Measurements from ENCODE around the gene IGFN1. TPM values are rescaled to one million over a fixed set of nuclear protein-coding genes. Genes with fewer than 3 reads are reported as not detected.

IGFN1 gene
- total and polyA plus RNA-seq, 4 donors = 0.03 to 0.14 (median 0.08) TPM; not detected in 1

- TF ChIP-seq HNF4A (conservative IDR thresholded peaks at IDR 0.05) = no peak
- TF ChIP-seq, protein P1, sequence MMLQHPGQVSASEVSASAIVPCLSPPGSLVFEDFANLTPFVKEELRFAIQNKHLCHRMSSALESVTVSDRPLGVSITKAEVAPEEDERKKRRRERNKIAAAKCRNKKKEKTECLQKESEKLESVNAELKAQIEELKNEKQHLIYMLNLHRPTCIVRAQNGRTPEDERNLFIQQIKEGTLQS (IDR thresholded peaks at IDR 0.05) = no peak
- TF ChIP-seq YY1 (IDR thresholded peaks at IDR 0.05) = no peak
- no peak for TF ChIP-seq FOXA2 (IDR thresholded peaks at IDR 0.05)
- TF ChIP-seq HNF4G (IDR thresholded peaks at IDR 0.05) = no peak
- no peak for TF ChIP-seq RXRA (IDR thresholded peaks at IDR 0.05)
- TF ChIP-seq REST (IDR thresholded peaks at IDR 0.05) = no peak
- TF ChIP-seq NR2F2 (IDR thresholded peaks at IDR 0.05) = no peak
- TF ChIP-seq, protein P2, sequence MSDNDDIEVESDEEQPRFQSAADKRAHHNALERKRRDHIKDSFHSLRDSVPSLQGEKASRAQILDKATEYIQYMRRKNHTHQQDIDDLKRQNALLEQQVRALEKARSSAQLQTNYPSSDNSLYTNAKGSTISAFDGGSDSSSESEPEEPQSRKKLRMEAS (IDR thresholded peaks at IDR 0.05) = no peak
- no peak for TF ChIP-seq CTCF (IDR thresholded peaks at IDR 0.05; ENCODE audit: low read depth, low read length, missing input control)
- no peak for TF ChIP-seq SP1 (IDR thresholded peaks at IDR 0.05)
- TF ChIP-seq GABPA (IDR thresholded peaks at IDR 0.05 in 1 of 2, conservative IDR thresholded peaks at IDR 0.05 in 1 of 2) = no peak
- TF ChIP-seq TAF1 (conservative IDR thresholded peaks at IDR 0.05) = no peak
- Histone ChIP-seq H3K36me3 (ENCODE audit: control insufficient read depth in 4 of 4, insufficient read depth in 3 of 4, low read depth in 1 of 4, low read length in 3 of 4) (peaks cover 2 to 68% (median 18%) of the 10 kb centered on the region in 4 donors), H3K4me3 (ENCODE audit: low read depth in 1 of 3, low read length in 3 of 3) (no peak overlapping the region), H3K27ac (ENCODE audit: low read depth in 1 of 2, low read length in 2 of 2) (no peak overlapping the region), H3K4me1 (ENCODE audit: control insufficient read depth in 4 of 4, insufficient read depth in 4 of 4, low read length in 3 of 4) (no peaks in the 10 kb centered on the region), H3K9me3 (ENCODE audit: control insufficient read depth in 4 of 4, low read length in 3 of 4) (no peaks in the 10 kb centered on the region), H3K9ac (ENCODE audit: low read depth in 1 of 2, low read length in 2 of 2) (no peak overlapping the region), H3K27me3 (ENCODE audit: control insufficient read depth in 4 of 4, insufficient read depth in 4 of 4, low read length in 3 of 4) (no peaks in the 10 kb centered on the region)
- no peak for DNase-seq (ENCODE audit: low spot score)
- WGBS = 92% methylated on average over 5 of the region's 5 CpGs
These were observed 49.2 kb upstream of the IGFN1 start for GRCh38 chr1:201141418-201141817.

DNA sequence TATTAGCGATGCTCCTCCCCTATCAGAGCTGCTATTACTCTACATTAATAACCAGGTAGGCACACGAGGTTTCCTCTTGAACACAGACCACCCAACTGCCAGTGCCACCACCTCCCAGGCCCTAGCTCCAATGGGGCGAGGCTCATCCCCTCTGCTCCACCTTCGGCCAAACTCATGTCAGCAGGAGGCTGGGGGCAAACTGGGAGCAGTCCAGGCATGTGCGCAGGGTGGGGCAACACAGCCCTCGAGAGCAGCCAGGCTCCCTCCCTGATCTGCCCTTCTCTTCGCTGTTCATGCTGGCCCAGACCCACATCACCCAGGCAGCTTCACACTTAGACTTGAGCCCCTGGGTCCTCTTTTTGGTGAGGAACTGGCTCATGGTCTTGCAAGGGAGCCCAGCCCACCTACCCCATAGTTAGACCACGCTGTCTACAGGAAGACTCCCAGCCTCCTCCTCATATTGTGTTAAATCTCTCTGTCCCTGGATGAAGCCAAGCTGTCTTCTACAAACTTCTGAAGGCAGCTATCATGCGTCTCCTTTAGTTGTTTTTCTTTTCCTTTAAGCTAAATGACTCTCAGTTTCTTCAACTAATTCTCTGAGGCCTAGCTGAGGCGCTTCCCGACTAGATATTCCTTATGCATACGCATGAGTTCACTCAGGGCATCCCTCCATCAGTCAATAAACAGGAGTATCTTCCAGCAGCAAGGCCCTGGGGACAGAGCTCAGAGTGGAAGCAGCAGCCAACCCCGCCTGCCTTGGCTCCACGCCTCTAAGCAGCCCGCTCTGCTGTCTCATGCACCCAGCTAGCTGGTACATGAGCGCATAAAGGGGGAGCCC is 48.4 kb upstream of the IGFN1 start:
- DNase-seq (ENCODE audit: low spot score) = no peak
- Histone ChIP-seq H3K27me3 (ENCODE audit: control insufficient read depth in 4 of 4, insufficient read depth in 4 of 4, low read length in 3 of 4) (no peaks in the 10 kb centered on the region), H3K4me1 (ENCODE audit: control insufficient read depth in 4 of 4, insufficient read depth in 4 of 4, low read length in 3 of 4) (no peaks in the 10 kb centered on the region), H3K9me3 (ENCODE audit: control insufficient read depth in 4 of 4, low read length in 3 of 4) (no peaks in the 10 kb centered on the region), H3K4me3 (ENCODE audit: low read depth in 1 of 3, low read length in 3 of 3) (no peak overlapping the region), H3K27ac (ENCODE audit: low read depth in 1 of 2, low read length in 2 of 2) (no peak overlapping the region), H3K9ac (ENCODE audit: low read depth in 1 of 2, low read length in 2 of 2) (no peak overlapping the region), H3K36me3 (ENCODE audit: control insufficient read depth in 4 of 4, insufficient read depth in 3 of 4, low read depth in 1 of 4, low read length in 3 of 4) (peaks cover 2 to 72% (median 19%) of the 10 kb centered on the region in 4 donors)
- 93% methylated on average over 16 of the region's 16 CpGs for whole genome bisulfite sequencing
- TF ChIP-seq HNF4A (conservative IDR thresholded peaks at IDR 0.05) (no peak), JUND (IDR thresholded peaks at IDR 0.05) (no peak), CTCF (IDR thresholded peaks at IDR 0.05; ENCODE audit: low read depth, low read length, missing input control) (no peak), YY1 (IDR thresholded peaks at IDR 0.05) (no peak), TAF1 (conservative IDR thresholded peaks at IDR 0.05) (no peak), SP1 (IDR thresholded peaks at IDR 0.05) (no peak), FOXA2 (IDR thresholded peaks at IDR 0.05) (no peak), REST (IDR thresholded peaks at IDR 0.05) (no peak), RXRA (IDR thresholded peaks at IDR 0.05) (no peak), EGR1 (IDR thresholded peaks at IDR 0.05; ENCODE audit: low read depth in 2 of 2) (no peak), HNF4G (IDR thresholded peaks at IDR 0.05) (no peak)
- TF ChIP-seq, protein P2 (IDR thresholded peaks at IDR 0.05) = no peak
- TF ChIP-seq, protein P1 (IDR thresholded peaks at IDR 0.05) = no peak
